ENCODE results near the gene FCAMR.

DNA sequence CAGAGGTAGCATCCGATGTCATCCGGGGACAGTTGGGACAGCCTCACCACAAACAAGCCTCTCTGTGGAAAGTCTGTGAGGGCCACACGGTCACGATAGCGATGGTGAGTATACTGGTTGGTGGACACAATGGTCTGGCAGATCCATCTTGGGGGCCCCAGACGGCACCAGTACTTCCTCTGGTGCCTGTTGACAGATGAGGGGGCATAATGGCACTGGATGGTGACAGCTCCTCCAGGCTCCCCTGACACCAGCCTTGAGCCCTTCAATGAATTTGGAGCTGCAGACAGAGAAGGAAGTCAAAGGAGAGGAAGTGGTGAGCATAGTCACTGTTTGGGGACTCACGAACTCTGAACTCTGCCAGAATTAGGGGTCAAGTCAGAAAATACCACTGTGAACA lies 8.0 kb downstream of the FCAMR start:
- TF ChIP-seq, protein P1, sequence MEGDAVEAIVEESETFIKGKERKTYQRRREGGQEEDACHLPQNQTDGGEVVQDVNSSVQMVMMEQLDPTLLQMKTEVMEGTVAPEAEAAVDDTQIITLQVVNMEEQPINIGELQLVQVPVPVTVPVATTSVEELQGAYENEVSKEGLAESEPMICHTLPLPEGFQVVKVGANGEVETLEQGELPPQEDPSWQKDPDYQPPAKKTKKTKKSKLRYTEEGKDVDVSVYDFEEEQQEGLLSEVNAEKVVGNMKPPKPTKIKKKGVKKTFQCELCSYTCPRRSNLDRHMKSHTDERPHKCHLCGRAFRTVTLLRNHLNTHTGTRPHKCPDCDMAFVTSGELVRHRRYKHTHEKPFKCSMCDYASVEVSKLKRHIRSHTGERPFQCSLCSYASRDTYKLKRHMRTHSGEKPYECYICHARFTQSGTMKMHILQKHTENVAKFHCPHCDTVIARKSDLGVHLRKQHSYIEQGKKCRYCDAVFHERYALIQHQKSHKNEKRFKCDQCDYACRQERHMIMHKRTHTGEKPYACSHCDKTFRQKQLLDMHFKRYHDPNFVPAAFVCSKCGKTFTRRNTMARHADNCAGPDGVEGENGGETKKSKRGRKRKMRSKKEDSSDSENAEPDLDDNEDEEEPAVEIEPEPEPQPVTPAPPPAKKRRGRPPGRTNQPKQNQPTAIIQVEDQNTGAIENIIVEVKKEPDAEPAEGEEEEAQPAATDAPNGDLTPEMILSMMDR (IDR thresholded peaks at IDR 0.05) = no peak
- TF ChIP-seq POLR2A (IDR thresholded peaks at IDR 0.05) = no peak
